Liver (tissue), 9 donors: ENCODE data around the gene TPGS2. TPM values are rescaled to one million over a fixed set of nuclear protein-coding genes. Genes with fewer than 3 reads are reported as not detected.

Experiments used
- DNase-seq: peaks from one replicate; pipeline ENCODE4 v3.0.0-alpha.2; 2017; ENCODE audit warnings: low spot score
- H3K27ac ChIP-seq, 2 donors: one replicate each; pipeline ENCODE4 v1.7.0; 2013; ENCODE audit warnings: inconsistent platforms in 2 of 2, low read length in 2 of 2, control low read depth in 1 of 2, low read depth in 1 of 2, mild to moderate bottlenecking in 1 of 2
- H3K27me3 ChIP-seq, 4 donors: one replicate each; pipeline versions ENCODE4 v1.6.1 to v1.7.0; 2013; ENCODE audit warnings: low read length in 3 of 4, inconsistent platforms in 1 of 4, mild to moderate bottlenecking in 1 of 4, moderate library complexity in 1 of 4; ENCODE audit not compliant: control insufficient read depth in 4 of 4, insufficient read depth in 4 of 4
- H3K36me3 ChIP-seq, 4 donors: one replicate each; pipeline versions ENCODE4 v1.6.1 to v1.7.0; 2013; ENCODE audit warnings: low read length in 3 of 4, mild to moderate bottlenecking in 3 of 4, low read depth in 1 of 4, moderate library complexity in 1 of 4; ENCODE audit not compliant: control insufficient read depth in 4 of 4, insufficient read depth in 3 of 4
- H3K4me1 ChIP-seq, 4 donors: one replicate each; pipeline versions ENCODE4 v1.6.1 to v1.7.0; 2013; ENCODE audit warnings: low read length in 3 of 4, mild to moderate bottlenecking in 3 of 4, moderate library complexity in 1 of 4; ENCODE audit not compliant: control insufficient read depth in 4 of 4, insufficient read depth in 4 of 4
- H3K4me3 ChIP-seq, 3 donors: one replicate each; pipeline versions ENCODE4 v1.6.1 to v1.7.0; 2013; ENCODE audit warnings: low read length in 3 of 3, control low read depth in 1 of 3, low read depth in 1 of 3, mild to moderate bottlenecking in 1 of 3
- H3K9ac ChIP-seq, 2 donors: one replicate each; pipeline ENCODE4 v1.7.0; 2013; ENCODE audit warnings: low read length in 2 of 2, mild to moderate bottlenecking in 2 of 2, moderate library complexity in 2 of 2, control low read depth in 1 of 2, low read depth in 1 of 2
- H3K9me3 ChIP-seq, 4 donors: one replicate each; pipeline versions ENCODE4 v1.6.1 to v1.7.0; 2013; ENCODE audit warnings: low read length in 3 of 4; ENCODE audit not compliant: control insufficient read depth in 4 of 4
- FOXA1 ChIP-seq: IDR thresholded peaks from 2 replicates; pipeline ENCODE4 v1.6.1; 2016; ENCODE audit warnings: antibody characterized with exemption
- GABPA ChIP-seq, 2 donors: IDR thresholded peaks in 1 of 2; conservative IDR thresholded peaks in 1 of 2; 2 replicates each; pipeline ENCODE4 v1.6.1; 2016; ENCODE audit warnings: antibody characterized with exemption in 2 of 2, mild to moderate bottlenecking in 1 of 2, moderate library complexity in 1 of 2
- HNF4A ChIP-seq, 2 donors: conservative IDR thresholded peaks; 2 replicates each; pipeline ENCODE4 v1.6.1; 2016; ENCODE audit warnings: antibody characterized with exemption in 2 of 2, mild to moderate bottlenecking in 2 of 2
- HNF4G ChIP-seq: IDR thresholded peaks from 2 replicates; pipeline ENCODE4 v1.6.1; 2016; ENCODE audit warnings: antibody characterized with exemption
- JUND ChIP-seq, 2 donors: IDR thresholded peaks; 2 replicates each; pipeline ENCODE4 v1.6.1; 2016; ENCODE audit warnings: antibody characterized with exemption in 2 of 2
- MAX ChIP-seq: IDR thresholded peaks from 2 replicates; pipeline ENCODE4 v1.6.1; 2016; ENCODE audit warnings: antibody characterized with exemption
- NR2F2 ChIP-seq: IDR thresholded peaks from 2 replicates; pipeline ENCODE4 v1.6.1; 2016; ENCODE audit warnings: antibody characterized with exemption
- RAD21 ChIP-seq, 2 donors: IDR thresholded peaks; 2 replicates each; pipeline ENCODE4 v1.6.1; 2016; ENCODE audit warnings: antibody characterized with exemption in 2 of 2, mild to moderate bottlenecking in 2 of 2
- SP1 ChIP-seq: IDR thresholded peaks from 2 replicates; pipeline ENCODE4 v1.6.1; 2018; ENCODE audit warnings: antibody characterized with exemption, mild to moderate bottlenecking
- TAF1 ChIP-seq: conservative IDR thresholded peaks from 2 replicates; pipeline ENCODE4 v1.6.1; 2016; ENCODE audit warnings: antibody characterized with exemption, mild to moderate bottlenecking
- YY1 ChIP-seq: IDR thresholded peaks from 2 replicates; pipeline ENCODE4 v1.6.1; 2016; ENCODE audit warnings: antibody characterized with exemption, mild to moderate bottlenecking
- ZBTB33 ChIP-seq: IDR thresholded peaks from 2 replicates; pipeline ENCODE4 v1.6.1; 2016; ENCODE audit warnings: antibody characterized with exemption
- WGBS: extraction: QIAGEN DNeasy Blood & Tissue Kit; methylation state at CpG from one replicate; pipeline ENCODE4 v1.1.7; 2013; 5-methylcytosine and 5-hydroxymethylcytosine counted together
- polyA plus RNA-seq, 2 donors: library from polyadenylated mRNA; stranded (reverse) in 1 of 2; unstranded in 1 of 2; fragments of 200-250 nt in 1 of 2; fragments of >200 nt in 1 of 2; fragmentation: Nextera tagmentation in 1 of 2; extraction: Ambion mirVana in 1 of 2; gene quantifications; one replicate each; pipeline versions ENCODE4 v1.2.1 to v1.2.3, GENCODE V29; 2013 to 2015
- total RNA-seq, 2 donors: library from RNA; depleted of rRNA; stranded (reverse); fragments of >200 nt; gene quantifications; one replicate each; pipeline ENCODE4 v1.2.3, GENCODE V29; 2014
- TF ChIP-seq, protein P1 (sequence below): IDR thresholded peaks from 2 replicates; pipeline ENCODE4 v1.6.1; 2016; ENCODE audit warnings: antibody characterized with exemption, mild to moderate bottlenecking
- TF ChIP-seq, protein P2 (sequence below): fragments of 150-350 bp; IDR thresholded peaks from 2 replicates; pipeline ENCODE4 v1.5.1; 2017; ENCODE audit warnings: improper control_type of control experiment, low read depth, low read length; ENCODE audit not compliant: missing input control
- donor health status: healthy.
- donor health status: healthy.
- donor health status: healthy.
- donor health status: healthy.
- donor health status: healthy.

The TPGS2 gene
- total and polyA plus RNA-seq, 4 donors, result 20.2 to 57.4 (median 21.2) TPM

DNA sequence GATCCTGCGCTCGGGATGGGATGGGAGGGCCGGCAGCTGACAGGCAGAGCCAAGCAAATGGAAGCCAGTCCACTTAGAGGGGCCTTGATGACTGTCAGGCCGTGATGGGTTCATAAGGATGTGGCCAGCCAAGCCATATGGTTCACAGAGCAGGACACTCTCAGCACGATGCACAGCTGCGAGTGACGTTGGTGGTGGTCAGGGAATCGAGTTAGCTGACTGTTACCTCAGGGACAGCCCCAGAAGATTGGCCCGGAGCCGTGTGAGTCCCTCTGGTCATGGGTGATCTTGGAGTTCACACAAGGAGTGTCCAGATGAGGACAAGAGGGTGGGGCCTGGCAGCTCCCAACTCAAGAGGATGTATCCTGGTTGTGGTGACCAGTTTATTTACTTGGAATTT is 70.2 kb downstream of the TPGS2 start (continued):
- TF ChIP-seq JUND (IDR thresholded peaks at IDR 0.05), result no peak
- no peak for TF ChIP-seq YY1
- no peak for TF ChIP-seq FOXA1
- TF ChIP-seq HNF4A (conservative IDR thresholded peaks at IDR 0.05), result no peak

- Histone ChIP-seq H3K9ac (no peak overlapping the region), H3K27me3 (no peaks in the 10 kb centered on the region), H3K4me1 (no peaks in the 10 kb centered on the region), H3K36me3 (no peaks in the 10 kb centered on the region), H3K9me3 (no peaks in the 10 kb centered on the region), H3K27ac (no peak overlapping the region), H3K4me3 (no peak overlapping the region)
- DNase-seq, result no peak
- 91% methylated on average over 3 of the region's 3 CpGs for WGBS
- TF ChIP-seq, protein P1, sequence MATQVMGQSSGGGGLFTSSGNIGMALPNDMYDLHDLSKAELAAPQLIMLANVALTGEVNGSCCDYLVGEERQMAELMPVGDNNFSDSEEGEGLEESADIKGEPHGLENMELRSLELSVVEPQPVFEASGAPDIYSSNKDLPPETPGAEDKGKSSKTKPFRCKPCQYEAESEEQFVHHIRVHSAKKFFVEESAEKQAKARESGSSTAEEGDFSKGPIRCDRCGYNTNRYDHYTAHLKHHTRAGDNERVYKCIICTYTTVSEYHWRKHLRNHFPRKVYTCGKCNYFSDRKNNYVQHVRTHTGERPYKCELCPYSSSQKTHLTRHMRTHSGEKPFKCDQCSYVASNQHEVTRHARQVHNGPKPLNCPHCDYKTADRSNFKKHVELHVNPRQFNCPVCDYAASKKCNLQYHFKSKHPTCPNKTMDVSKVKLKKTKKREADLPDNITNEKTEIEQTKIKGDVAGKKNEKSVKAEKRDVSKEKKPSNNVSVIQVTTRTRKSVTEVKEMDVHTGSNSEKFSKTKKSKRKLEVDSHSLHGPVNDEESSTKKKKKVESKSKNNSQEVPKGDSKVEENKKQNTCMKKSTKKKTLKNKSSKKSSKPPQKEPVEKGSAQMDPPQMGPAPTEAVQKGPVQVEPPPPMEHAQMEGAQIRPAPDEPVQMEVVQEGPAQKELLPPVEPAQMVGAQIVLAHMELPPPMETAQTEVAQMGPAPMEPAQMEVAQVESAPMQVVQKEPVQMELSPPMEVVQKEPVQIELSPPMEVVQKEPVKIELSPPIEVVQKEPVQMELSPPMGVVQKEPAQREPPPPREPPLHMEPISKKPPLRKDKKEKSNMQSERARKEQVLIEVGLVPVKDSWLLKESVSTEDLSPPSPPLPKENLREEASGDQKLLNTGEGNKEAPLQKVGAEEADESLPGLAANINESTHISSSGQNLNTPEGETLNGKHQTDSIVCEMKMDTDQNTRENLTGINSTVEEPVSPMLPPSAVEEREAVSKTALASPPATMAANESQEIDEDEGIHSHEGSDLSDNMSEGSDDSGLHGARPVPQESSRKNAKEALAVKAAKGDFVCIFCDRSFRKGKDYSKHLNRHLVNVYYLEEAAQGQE, result no peak
- TF ChIP-seq JUND (IDR thresholded peaks at IDR 0.05) (no peak), MAX (no peak)
Observed at GRCh38 chr18:36757991-36758390, 70.8 kb downstream of the TPGS2 start.

- no peak overlapping the region for H3K4me3 ChIP-seq
- no peaks in the 10 kb centered on the region for H3K9me3 ChIP-seq
- TF ChIP-seq FOXA1, result no peak
- TF ChIP-seq, protein P2, sequence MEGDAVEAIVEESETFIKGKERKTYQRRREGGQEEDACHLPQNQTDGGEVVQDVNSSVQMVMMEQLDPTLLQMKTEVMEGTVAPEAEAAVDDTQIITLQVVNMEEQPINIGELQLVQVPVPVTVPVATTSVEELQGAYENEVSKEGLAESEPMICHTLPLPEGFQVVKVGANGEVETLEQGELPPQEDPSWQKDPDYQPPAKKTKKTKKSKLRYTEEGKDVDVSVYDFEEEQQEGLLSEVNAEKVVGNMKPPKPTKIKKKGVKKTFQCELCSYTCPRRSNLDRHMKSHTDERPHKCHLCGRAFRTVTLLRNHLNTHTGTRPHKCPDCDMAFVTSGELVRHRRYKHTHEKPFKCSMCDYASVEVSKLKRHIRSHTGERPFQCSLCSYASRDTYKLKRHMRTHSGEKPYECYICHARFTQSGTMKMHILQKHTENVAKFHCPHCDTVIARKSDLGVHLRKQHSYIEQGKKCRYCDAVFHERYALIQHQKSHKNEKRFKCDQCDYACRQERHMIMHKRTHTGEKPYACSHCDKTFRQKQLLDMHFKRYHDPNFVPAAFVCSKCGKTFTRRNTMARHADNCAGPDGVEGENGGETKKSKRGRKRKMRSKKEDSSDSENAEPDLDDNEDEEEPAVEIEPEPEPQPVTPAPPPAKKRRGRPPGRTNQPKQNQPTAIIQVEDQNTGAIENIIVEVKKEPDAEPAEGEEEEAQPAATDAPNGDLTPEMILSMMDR, result peak; percentile 69
- no peak for TF ChIP-seq HNF4G
- no peak for TF ChIP-seq GABPA (IDR thresholded peaks at IDR 0.05 in 1 of 2, conservative IDR thresholded peaks at IDR 0.05 in 1 of 2)
- TF ChIP-seq TAF1, result no peak
- TF ChIP-seq NR2F2, result no peak
- TF ChIP-seq, protein P1, result no peak
- TF ChIP-seq JUND (IDR thresholded peaks at IDR 0.05), result no peak
- peak; percentile 90 to 93 for TF ChIP-seq RAD21 (IDR thresholded peaks at IDR 0.05)
- no peak for TF ChIP-seq MAX
- TF ChIP-seq SP1, result no peak
- TF ChIP-seq ZBTB33, result no peak
- H3K4me1 ChIP-seq, result no peaks in the 10 kb centered on the region
- 3% methylated on average over 1 of the region's 1 CpG for whole genome bisulfite sequencing
- no peaks in the 10 kb centered on the region for H3K27me3 ChIP-seq
- H3K36me3 ChIP-seq, result no peaks in the 10 kb centered on the region
- H3K27ac ChIP-seq, result no peak overlapping the region
- DNase-seq, result no peak
- no peak overlapping the region for H3K9ac ChIP-seq
Observed at GRCh38 chr18:36757081-36757480, 71.7 kb downstream of the TPGS2 start.
